SKM-1 (cell line): ENCODE measurements around the gene TOMM40.
"Not testable (repeated sequence)": the region's sequence is repeated elsewhere in the genome, so short reads cannot be mapped to it uniquely, and the experiment has no call there.

Experiments used
- DNase-seq: peaks from one replicate; lab custom pipeline; 2025; ENCODE audit not compliant: unreplicated experiment; lab: John Stamatoyannopoulos, UW

TOMM40 gene

GRCh38 chr19:44925114-44925891, 34.2 kb downstream of the TOMM40 start:
- no peak for DNase-seq

GRCh38 chr19:44926245-44927077, 35.4 kb downstream of the TOMM40 start:
- DNase-seq, result not testable (repeated sequence)

GRCh38 chr19:44927746-44928145, 36.7 kb downstream of the TOMM40 start:
- no peak for DNase-seq

- no peak for DNase-seq
Observed at GRCh38 chr19:44930088-44930487, 39.0 kb downstream of the TOMM40 start.

- DNase-seq, result no peak
Observed at GRCh38 chr19:44931541-44931940, 40.5 kb downstream of the TOMM40 start.

GRCh38 chr19:44939668-44940067, 48.6 kb downstream of the TOMM40 start:
- DNase-seq, result no peak

GRCh38 chr19:44942067-44942571, 51.1 kb downstream of the TOMM40 start, which contains the start of gene APOC4:
Gene APOC4, plus strand, starts transcription at chr19:44942237. Its CDS starts 41 bp downstream, at chr19:44942278.
- no peak for DNase-seq

GRCh38 chr19:44943801-44944249, 52.8 kb downstream of the TOMM40 start:
- DNase-seq, result peak; percentile 30

GRCh38 chr19:44947041-44947581, 56.1 kb downstream of the TOMM40 start:
- no peak for DNase-seq

- DNase-seq, result no peak
Observed at GRCh38 chr19:44948237-44948636, 57.2 kb downstream of the TOMM40 start.

- DNase-seq, result no peak
Observed at GRCh38 chr19:44948763-44949374, 57.8 kb downstream of the TOMM40 start.

- DNase-seq, result no peak
Observed at GRCh38 chr19:44949550-44949949, 58.5 kb downstream of the TOMM40 start.

- peak; percentile 5 for DNase-seq
Observed at GRCh38 chr19:44951179-44952159, 60.4 kb downstream of the TOMM40 start.
